Measurements from ENCODE around the gene CSMD2. TPM values are rescaled to one million over a fixed set of nuclear protein-coding genes. Genes with fewer than 3 reads are reported as not detected.

Gene CSMD2
- total and polyA plus RNA-seq, 2 of the 8 experiments (the other 6 are each of a cell fraction or from before 2014, with no cell fraction given) = 7.0 to 14.7 TPM

- H4K5ac ChIP-seq (ENCODE audit: insufficient read length, low read depth, low read length) = no peak overlapping the region
- H2BK5ac ChIP-seq (ENCODE audit: low read depth, low read length) = no peak overlapping the region
- H3K79me1 ChIP-seq (ENCODE audit: low read depth, low read length) = no peaks in the 10 kb centered on the region
- H3K18ac ChIP-seq (ENCODE audit: extremely low read depth, low read length) = no peak overlapping the region
- no peak overlapping the region for H2BK120ac ChIP-seq (replicated peaks; ENCODE audit: low read depth, low read length)
- no peak overlapping the region for H4K8ac ChIP-seq (ENCODE audit: extremely low read depth, insufficient read depth, low read length)
- no peaks in the 10 kb centered on the region for H3K79me2 ChIP-seq (ENCODE audit: control insufficient read depth in 1 of 2, insufficient read depth in 2 of 2, low read length in 2 of 2)
- ChIA-PET POLR2A (ENCODE audit: partially characterized antibody) (no interaction called here), CTCF (ENCODE audit: partially characterized antibody) (interaction anchor here (0.7 to 2.8 kb wide), 2 partner anchors 72 to 388 kb away, joined by 3 to 14 read pairs; no protein-coding TSS in a partner anchor)
- no peak overlapping the region for H3K56ac ChIP-seq (replicated peaks; ENCODE audit: insufficient read length, low read depth, low read length)
- no peak overlapping the region for H3K23ac ChIP-seq (ENCODE audit: insufficient read length)
- H3K4me3 ChIP-seq (ENCODE audit: extremely low read depth in 1 of 4, insufficient read depth in 2 of 4, low read depth in 3 of 4, low read length in 4 of 4) = no peak overlapping the region
- no peak overlapping the region for H2AFZ ChIP-seq (ENCODE audit: low read length)
- no peaks in the 10 kb centered on the region for H3K9me3 ChIP-seq (ENCODE audit: insufficient read depth in 2 of 2, low read depth in 1 of 2, low read length in 1 of 2)
- no peak overlapping the region for H2BK20ac ChIP-seq (ENCODE audit: low read length)
- WGBS, 2 experiments (ENCODE audit: extremely low coverage in 1 of 2, insufficient coverage in 1 of 2, insufficient read length in 1 of 2, insufficient replicate concordance in 2 of 2, low coverage in 1 of 2, low lambda C conversion rate in 2 of 2, missing lambda C conversion rate in 1 of 2) = 81% methylated on average over 4 of the region's 4 CpGs; no CpG with 5 or more reads in 1 of the 2 experiments
- no peak overlapping the region for H3K4me2 ChIP-seq (ENCODE audit: insufficient read depth in 1 of 2, low read depth in 2 of 2, low read length in 2 of 2)
- H2BK12ac ChIP-seq (ENCODE audit: low read depth, low read length) = no peak overlapping the region
- no peak overlapping the region for H3K27ac ChIP-seq (ENCODE audit: low read depth, low read length)
- no peak overlapping the region for H3K4ac ChIP-seq (replicated peaks; ENCODE audit: insufficient read length, low read depth, low read length)
- no peak overlapping the region for H3K14ac ChIP-seq (ENCODE audit: insufficient read length)
- no peak for TF ChIP-seq BRCA1 (IDR thresholded peaks at IDR 0.05; ENCODE audit: low read depth, low read length)
- no peak for TF ChIP-seq SRF (IDR thresholded peaks at IDR 0.05; ENCODE audit: low read depth, low read length)
- no peak for TF ChIP-seq HDAC6 (IDR thresholded peaks at IDR 0.05; ENCODE audit: low read depth, low read length)
- TF ChIP-seq RAD21 (IDR thresholded peaks at IDR 0.05 in 1 of 2, conservative IDR thresholded peaks at IDR 0.05 in 1 of 2; ENCODE audit: low read depth in 2 of 2, low read length in 2 of 2) = no peak
- no peak for TF ChIP-seq ZNF274 (IDR thresholded peaks at IDR 0.05; ENCODE audit: borderline replicate concordance, extremely low read depth, low read length)
- no peak for TF ChIP-seq RNF2 (IDR thresholded peaks at IDR 0.05; ENCODE audit: borderline replicate concordance, low read depth, low read length, missing control alignments, poor library complexity, severe bottlenecking)
- no peak for TF ChIP-seq CREB1 (IDR thresholded peaks at IDR 0.05)
- TF ChIP-seq PHF8 (conservative IDR thresholded peaks at IDR 0.05; ENCODE audit: low read depth, low read length) = no peak
- no peak for TF ChIP-seq EZH2 (IDR thresholded peaks at IDR 0.05; ENCODE audit: low read depth, low read length, severe bottlenecking)
- no peak for TF ChIP-seq SP1 (IDR thresholded peaks at IDR 0.05; ENCODE audit: low read depth, low read length)
- no peak for TF ChIP-seq BACH1 (IDR thresholded peaks at IDR 0.05; ENCODE audit: low read length)
- TF ChIP-seq SIX5 (IDR thresholded peaks at IDR 0.05; ENCODE audit: low read depth, low read length) = no peak
- TF ChIP-seq TCF12 (IDR thresholded peaks at IDR 0.05; ENCODE audit: low read depth, low read length) = no peak
- no peak for DNase-seq (ENCODE audit: low read depth in 1 of 2, low spot score in 2 of 2)
- no peak overlapping the region for H4K91ac ChIP-seq (replicated peaks; ENCODE audit: insufficient read length, low read length)
- H3K9ac ChIP-seq (replicated peaks in 1 of 4; ENCODE audit: extremely low read depth in 1 of 4, low read depth in 3 of 4, low read length in 3 of 4) = no peak overlapping the region
- no peaks in the 10 kb centered on the region for H3K4me1 ChIP-seq (replicated peaks in 1 of 4; ENCODE audit: control insufficient read depth in 3 of 4, insufficient read depth in 4 of 4, low read length in 3 of 4)
- FAIRE-seq = no peak
- H4K20me1 ChIP-seq (replicated peaks in 1 of 2; ENCODE audit: control insufficient read depth in 1 of 2, insufficient read depth in 2 of 2, low read length in 2 of 2) = no peaks in the 10 kb centered on the region
- H3K23me2 ChIP-seq (ENCODE audit: low read depth, low read length) = no peaks in the 10 kb centered on the region
- H3K27me3 ChIP-seq (replicated peaks in 1 of 4; ENCODE audit: control insufficient read depth in 3 of 4, extremely low read depth in 1 of 4, insufficient read depth in 3 of 4, low read length in 3 of 4) = no peaks in the 10 kb centered on the region
- H3K36me3 ChIP-seq (ENCODE audit: control insufficient read depth in 2 of 4, insufficient read depth in 4 of 4, low read length in 3 of 4) = peaks cover 3 to 17% (median 13%) of the 10 kb centered on the region in 4 experiments; a peak in 6 of 8 replicates
- no peak overlapping the region for H2BK15ac ChIP-seq (ENCODE audit: low read length)
- no peak overlapping the region for H2AK5ac ChIP-seq (ENCODE audit: low read depth, low read length)
These were observed 439.4 kb downstream of the CSMD2 start for GRCh38 chr1:33725556-33726160.
